IPS-15b (cell line): ENCODE results near the gene DIP2A.

ENCODE experiments used
- H3K27me3 ChIP-seq: one replicate; pipeline ENCODE4 v1.6.1; 2013; ENCODE audit warnings: low read length; ENCODE audit not compliant: control insufficient read depth, insufficient read depth
- H3K36me3 ChIP-seq: one replicate; pipeline ENCODE4 v1.6.1; 2013; ENCODE audit warnings: low read length; ENCODE audit not compliant: control insufficient read depth, insufficient read depth
- H3K4me1 ChIP-seq: one replicate; pipeline ENCODE4 v1.6.1; 2013; ENCODE audit warnings: mild to moderate bottlenecking, low read length; ENCODE audit not compliant: control insufficient read depth, insufficient read depth
- H3K4me3 ChIP-seq: one replicate; pipeline ENCODE4 v1.5.1; 2013; ENCODE audit warnings: low read depth, low read length
- H3K9ac ChIP-seq: one replicate; pipeline ENCODE4 v1.6.1; 2013; ENCODE audit warnings: low read depth, mild to moderate bottlenecking, low read length
- H3K9me3 ChIP-seq: one replicate; pipeline ENCODE4 v1.6.1; 2013; ENCODE audit warnings: mild to moderate bottlenecking, low read length; ENCODE audit not compliant: control insufficient read depth, insufficient read depth

Gene DIP2A

GRCh38 chr21:46544003-46544402 is 85.3 kb downstream of the DIP2A start:
- Histone ChIP-seq H3K4me1 (no peaks in the 10 kb centered on the region), H3K27me3 (no peaks in the 10 kb centered on the region), H3K9ac (no peak overlapping the region), H3K36me3 (peaks cover 39% of the 10 kb centered on the region), H3K4me3 (no peak overlapping the region), H3K9me3 (no peaks in the 10 kb centered on the region)

- Histone ChIP-seq H3K9ac (no peak overlapping the region), H3K9me3 (no peaks in the 10 kb centered on the region), H3K4me1 (no peaks in the 10 kb centered on the region), H3K27me3 (no peaks in the 10 kb centered on the region), H3K36me3 (peaks cover 31% of the 10 kb centered on the region), H3K4me3 (no peak overlapping the region)
Observed at GRCh38 chr21:46544824-46545223, 86.1 kb downstream of the DIP2A start.

- Histone ChIP-seq H3K4me1 (no peaks in the 10 kb centered on the region), H3K36me3 (peaks cover 26% of the 10 kb centered on the region), H3K4me3 (no peak overlapping the region), H3K27me3 (no peaks in the 10 kb centered on the region), H3K9ac (no peak overlapping the region), H3K9me3 (no peaks in the 10 kb centered on the region)
Observed at GRCh38 chr21:46545363-46545762, 86.7 kb downstream of the DIP2A start.

- Histone ChIP-seq H3K9me3 (no peaks in the 10 kb centered on the region), H3K27me3 (no peaks in the 10 kb centered on the region), H3K36me3 (peaks cover 29% of the 10 kb centered on the region), H3K9ac (no peak overlapping the region), H3K4me3 (no peak overlapping the region), H3K4me1 (no peaks in the 10 kb centered on the region)
Observed at GRCh38 chr21:46545911-46546310, 87.2 kb downstream of the DIP2A start.

- Histone ChIP-seq H3K4me1 (no peaks in the 10 kb centered on the region), H3K4me3 (no peak overlapping the region), H3K36me3 (peaks cover 29% of the 10 kb centered on the region), H3K27me3 (no peaks in the 10 kb centered on the region), H3K9ac (no peak overlapping the region), H3K9me3 (no peaks in the 10 kb centered on the region)
Observed at GRCh38 chr21:46546799-46547198, 88.1 kb downstream of the DIP2A start.

GRCh38 chr21:46549650-46550049 is 91.0 kb downstream of the DIP2A start:
- H3K4me3 ChIP-seq, result no peak overlapping the region
- H3K36me3 ChIP-seq, result peaks cover 29% of the 10 kb centered on the region
- no peak overlapping the region for H3K9ac ChIP-seq
- no peaks in the 10 kb centered on the region for H3K27me3 ChIP-seq
- no peaks in the 10 kb centered on the region for H3K9me3 ChIP-seq
- H3K4me1 ChIP-seq, result no peaks in the 10 kb centered on the region

GRCh38 chr21:46550116-46550941 is 91.6 kb downstream of the DIP2A start:
- Histone ChIP-seq H3K4me1 (no peaks in the 10 kb centered on the region), H3K36me3 (peaks cover 29% of the 10 kb centered on the region), H3K27me3 (no peaks in the 10 kb centered on the region), H3K9me3 (no peaks in the 10 kb centered on the region), H3K4me3 (no peak overlapping the region), H3K9ac (no peak overlapping the region)

GRCh38 chr21:46551636-46552241 is 93.0 kb downstream of the DIP2A start:
- H3K27me3 ChIP-seq, result no peaks in the 10 kb centered on the region
- no peak overlapping the region for H3K9ac ChIP-seq
- H3K4me3 ChIP-seq, result no peak overlapping the region
- no peaks in the 10 kb centered on the region for H3K4me1 ChIP-seq
- H3K9me3 ChIP-seq, result no peaks in the 10 kb centered on the region
- H3K36me3 ChIP-seq, result peaks cover 28% of the 10 kb centered on the region

- no peaks in the 10 kb centered on the region for H3K9me3 ChIP-seq
- H3K4me1 ChIP-seq, result no peaks in the 10 kb centered on the region
- H3K9ac ChIP-seq, result no peak overlapping the region
- peaks cover 31% of the 10 kb centered on the region for H3K36me3 ChIP-seq
- no peak overlapping the region for H3K4me3 ChIP-seq
- H3K27me3 ChIP-seq, result no peaks in the 10 kb centered on the region
Observed at GRCh38 chr21:46552274-46552673, 93.6 kb downstream of the DIP2A start.

- Histone ChIP-seq H3K9ac (no peak overlapping the region), H3K4me1 (no peaks in the 10 kb centered on the region), H3K4me3 (no peak overlapping the region), H3K27me3 (no peaks in the 10 kb centered on the region), H3K36me3 (peaks cover 35% of the 10 kb centered on the region), H3K9me3 (no peaks in the 10 kb centered on the region)
Observed at GRCh38 chr21:46552865-46553379, 94.2 kb downstream of the DIP2A start.

GRCh38 chr21:46553993-46554392 is 95.3 kb downstream of the DIP2A start:
- Histone ChIP-seq H3K4me3 (no peak overlapping the region), H3K4me1 (no peaks in the 10 kb centered on the region), H3K36me3 (peaks cover 37% of the 10 kb centered on the region), H3K9me3 (no peaks in the 10 kb centered on the region), H3K27me3 (no peaks in the 10 kb centered on the region), H3K9ac (no peak overlapping the region)
